ENCODE data around the gene SLC30A10.
"Not testable (repeated sequence)": the region's sequence is repeated elsewhere in the genome, so short reads cannot be mapped to it uniquely, and the experiment has no call there.

Gene SLC30A10

DNA sequence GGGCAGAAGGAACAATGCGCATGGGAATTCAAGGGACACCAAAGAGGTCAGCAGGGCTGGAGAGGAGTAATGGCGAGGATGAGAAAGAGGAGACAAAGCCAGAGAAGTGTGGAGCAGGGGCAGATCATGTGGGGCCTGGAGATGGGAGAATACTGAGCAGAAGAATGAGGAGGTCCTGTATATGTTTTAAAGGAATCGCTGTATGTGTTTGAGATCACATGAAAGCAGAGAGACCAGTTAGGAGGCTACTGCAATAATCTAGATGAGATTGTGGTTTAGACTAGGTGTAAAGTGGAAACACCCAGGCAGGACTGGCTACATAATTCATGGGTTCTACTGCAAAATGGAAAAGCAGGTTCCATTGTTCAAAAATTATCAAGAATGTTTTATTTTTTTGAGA, 33.3 kb upstream of the SLC30A10 start:
- in situ Hi-C loops (cut with HindIII; ENCODE audit: low sequenced_read_pairs): no loop called here
- no peak overlapping the region for H3K4me3 ChIP-seq (ENCODE audit: low read depth, low read length)
- TF ChIP-seq CTCF (IDR thresholded peaks at IDR 0.05; ENCODE audit: low read depth, low read length): no peak
- DNase-seq (ENCODE audit: low read depth, low spot score): no peak

DNA sequence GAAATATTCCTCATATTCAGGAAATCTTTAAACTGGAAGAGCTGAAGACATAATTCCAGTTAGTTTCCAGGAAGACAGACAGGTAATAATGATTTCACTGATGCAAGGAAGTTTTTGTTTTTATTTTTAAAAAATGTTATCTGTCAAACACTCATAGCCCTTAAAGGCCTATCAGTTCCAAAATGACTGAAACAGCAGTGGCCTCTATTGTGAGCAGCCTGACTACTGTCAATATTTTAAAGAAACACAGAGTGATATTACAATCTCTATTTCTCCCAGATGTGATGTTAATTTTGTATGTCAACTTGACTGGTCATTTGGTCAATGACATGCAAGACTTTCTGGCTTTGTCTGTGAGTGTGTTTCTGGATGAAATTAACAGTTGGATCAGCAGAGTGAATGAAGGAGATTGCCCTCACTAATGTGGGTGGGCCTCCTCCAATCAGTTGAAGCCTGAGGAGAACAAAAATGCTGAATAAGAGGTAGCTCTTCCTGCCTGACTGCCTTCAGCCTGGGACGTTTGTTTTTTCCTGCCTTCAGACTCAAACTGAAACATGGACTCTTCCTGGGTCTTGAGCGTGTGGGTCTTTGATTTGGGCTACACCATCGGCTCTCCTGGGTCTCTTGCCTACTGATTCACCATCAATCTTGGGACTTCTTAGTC, 31.3 kb upstream of the SLC30A10 start:
- no peak for DNase-seq (ENCODE audit: low read depth, low spot score)
- no peak for TF ChIP-seq CTCF (IDR thresholded peaks at IDR 0.05; ENCODE audit: low read depth, low read length)
- in situ Hi-C loops (cut with HindIII; ENCODE audit: low sequenced_read_pairs): no loop called here
- no peak overlapping the region for H3K4me3 ChIP-seq (ENCODE audit: low read depth, low read length)

DNA sequence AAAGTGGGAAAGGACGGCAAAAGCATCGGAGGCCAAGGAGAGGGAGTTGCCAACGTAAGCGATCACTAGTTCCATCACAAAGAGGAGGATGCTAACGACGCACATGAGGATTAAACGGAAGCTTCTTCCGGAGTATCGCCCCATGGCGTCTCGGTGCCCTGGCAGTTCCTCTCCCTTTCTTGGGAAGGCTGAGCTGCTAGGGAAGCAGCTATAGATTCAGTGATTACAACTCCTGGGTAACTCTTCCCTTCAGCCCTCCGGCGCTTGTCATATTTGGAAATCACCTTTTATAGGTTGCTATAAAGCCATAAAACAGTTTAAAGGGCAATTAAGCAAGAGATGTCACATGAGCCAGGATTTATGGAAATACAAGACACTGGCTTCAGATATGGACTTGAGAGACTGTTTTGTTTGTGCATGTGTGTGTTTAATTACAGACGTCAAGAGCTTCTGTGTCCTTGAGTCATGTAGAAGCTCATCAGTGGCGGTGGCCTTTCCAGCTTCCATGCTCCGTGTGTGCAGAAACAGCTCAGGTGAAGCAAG, 30.6 kb upstream of the SLC30A10 start:
- in situ Hi-C loops (cut with HindIII; ENCODE audit: low sequenced_read_pairs): no loop called here
- TF ChIP-seq CTCF (IDR thresholded peaks at IDR 0.05; ENCODE audit: low read depth, low read length): no peak
- H3K4me3 ChIP-seq (ENCODE audit: low read depth, low read length): no peak overlapping the region
- DNase-seq (ENCODE audit: low read depth, low spot score): no peak

- DNase-seq (ENCODE audit: low read depth, low spot score): no peak
- H3K4me3 ChIP-seq (ENCODE audit: low read depth, low read length): no peak overlapping the region
- TF ChIP-seq CTCF (IDR thresholded peaks at IDR 0.05; ENCODE audit: low read depth, low read length): no peak
- in situ Hi-C loops (cut with HindIII; ENCODE audit: low sequenced_read_pairs): no loop called here
Observed at GRCh38 chr1:219954736-219955421, 26.5 kb upstream of the SLC30A10 start.

- H3K4me3 ChIP-seq (ENCODE audit: low read depth, low read length): no peak overlapping the region
- TF ChIP-seq CTCF (IDR thresholded peaks at IDR 0.05; ENCODE audit: low read depth, low read length): no peak
- in situ Hi-C loops (cut with HindIII; ENCODE audit: low sequenced_read_pairs): no loop called here
- no peak for DNase-seq (ENCODE audit: low read depth, low spot score)
Observed at GRCh38 chr1:219954052-219954451, 25.7 kb upstream of the SLC30A10 start.

GRCh38 chr1:219952361-219952760, 24.0 kb upstream of the SLC30A10 start:
- no peak overlapping the region for H3K4me3 ChIP-seq (ENCODE audit: low read depth, low read length)
- TF ChIP-seq CTCF (IDR thresholded peaks at IDR 0.05; ENCODE audit: low read depth, low read length): no peak
- in situ Hi-C loops (cut with HindIII; ENCODE audit: low sequenced_read_pairs): no loop called here
- DNase-seq (ENCODE audit: low read depth, low spot score): no peak

GRCh38 chr1:219949227-219949626, 20.9 kb upstream of the SLC30A10 start:
- H3K4me3 ChIP-seq (ENCODE audit: low read depth, low read length); in situ Hi-C loops (cut with HindIII; ENCODE audit: low sequenced_read_pairs); DNase-seq (ENCODE audit: low read depth, low spot score): not testable (repeated sequence)

- in situ Hi-C loops (cut with HindIII; ENCODE audit: low sequenced_read_pairs); H3K4me3 ChIP-seq (ENCODE audit: low read depth, low read length); DNase-seq (ENCODE audit: low read depth, low spot score): not testable (repeated sequence)
Observed at GRCh38 chr1:219948766-219949165, 20.4 kb upstream of the SLC30A10 start.

All from astrocyte of the spinal cord (primary cell).